GM18498 (cell line): Measurements from ENCODE around the gene KIFAP3.
"Not testable (repeated sequence)": the region's sequence is repeated elsewhere in the genome, so short reads cannot be mapped to it uniquely, and the experiment has no call there.

Experiments
- ATAC-seq: cut with Tn5 transposase; IDR thresholded peaks from one replicate; pipeline ENCODE4 v1.9.1; 2021; ENCODE audit warnings: mild to moderate bottlenecking, moderate library complexity; ENCODE audit not compliant: unreplicated experiment

Gene KIFAP3

GRCh38 chr1:169892927-169893644, 181.4 kb downstream of the KIFAP3 start:
- ATAC-seq, result peak; percentile 13

- no peak for ATAC-seq
Observed at GRCh38 chr1:169892176-169892926, 182.1 kb downstream of the KIFAP3 start.

DNA sequence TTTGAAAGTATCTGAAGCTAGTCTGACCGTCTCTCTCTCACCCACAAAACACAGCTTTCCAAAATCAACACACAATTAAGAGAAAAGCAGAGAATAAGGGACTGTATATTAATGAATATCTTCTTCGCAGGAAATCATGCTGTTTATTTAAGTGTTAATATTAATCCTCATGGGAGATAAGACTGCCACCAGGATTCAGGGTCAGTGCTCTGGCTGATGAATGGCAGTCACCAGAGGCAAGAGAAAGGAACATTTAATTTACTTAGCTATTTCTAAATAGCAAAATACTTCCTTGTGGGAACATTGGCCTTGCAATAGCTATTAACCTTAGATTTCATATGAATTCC, 183.0 kb downstream of the KIFAP3 start:
- no peak for ATAC-seq

GRCh38 chr1:169890761-169891538, 183.5 kb downstream of the KIFAP3 start:
- no peak for ATAC-seq

DNA sequence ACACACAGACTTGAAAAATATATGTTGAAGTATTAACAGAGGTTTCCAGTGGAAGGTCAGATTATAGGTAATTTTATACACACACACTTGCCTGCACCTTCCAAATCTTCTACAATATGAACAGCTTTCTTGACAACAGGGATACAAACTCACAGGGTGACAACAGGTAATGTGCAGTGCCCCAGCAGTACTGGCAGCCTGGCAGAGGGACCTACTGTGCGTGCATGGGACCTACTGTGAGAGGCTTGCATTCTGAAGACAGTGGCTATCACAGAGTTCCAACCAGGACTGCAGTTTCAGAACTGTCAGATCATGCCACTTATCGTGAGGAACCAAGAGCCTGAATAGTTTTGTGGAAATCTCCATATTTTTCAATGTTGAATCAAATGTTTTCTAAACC, 184.6 kb downstream of the KIFAP3 start:
- ATAC-seq, result no peak

DNA sequence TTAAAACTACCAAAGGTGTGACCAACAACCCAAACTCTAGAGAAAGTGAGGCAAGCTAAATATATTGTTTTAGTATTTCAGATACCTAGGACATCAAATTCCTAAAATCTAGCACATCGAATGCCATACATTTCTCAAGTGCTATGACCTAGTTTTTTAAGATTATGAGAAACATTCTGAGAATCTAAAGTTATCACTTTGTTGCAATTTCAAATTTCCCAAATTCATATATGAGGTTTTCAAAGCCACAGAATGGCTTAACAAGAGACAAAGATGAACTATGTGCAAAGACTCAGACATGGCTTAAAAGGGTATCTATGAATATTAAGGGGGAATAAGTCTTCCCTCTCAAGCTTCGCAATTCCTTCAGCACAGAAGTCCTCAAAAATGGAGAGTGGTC, 187.6 kb downstream of the KIFAP3 start:
- no peak for ATAC-seq

- no peak for ATAC-seq
Observed at GRCh38 chr1:169886422-169886821, 188.1 kb downstream of the KIFAP3 start.

GRCh38 chr1:169885207-169885606, 189.3 kb downstream of the KIFAP3 start:
- ATAC-seq, result no peak

DNA sequence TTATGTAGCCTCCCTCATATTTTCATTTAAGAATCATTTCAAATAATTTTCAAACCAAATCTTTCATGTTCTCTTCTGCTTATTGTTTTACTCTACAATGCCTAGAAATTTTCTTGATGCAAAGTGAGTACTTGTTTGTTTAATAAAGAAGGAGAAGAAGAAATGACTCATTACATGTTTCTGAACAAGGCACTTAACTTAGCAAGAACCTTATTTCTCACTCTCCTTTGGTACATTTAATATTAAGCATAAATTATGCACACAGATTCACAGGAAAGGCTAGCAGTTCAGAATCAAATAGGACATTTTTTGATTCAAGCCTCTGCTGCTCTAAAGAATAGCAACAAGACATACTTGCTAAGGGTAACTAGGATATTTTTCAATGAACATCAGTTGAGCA, 189.9 kb downstream of the KIFAP3 start:
- no peak for ATAC-seq

- ATAC-seq, result no peak
Observed at GRCh38 chr1:169882039-169882511, 192.4 kb downstream of the KIFAP3 start.

DNA sequence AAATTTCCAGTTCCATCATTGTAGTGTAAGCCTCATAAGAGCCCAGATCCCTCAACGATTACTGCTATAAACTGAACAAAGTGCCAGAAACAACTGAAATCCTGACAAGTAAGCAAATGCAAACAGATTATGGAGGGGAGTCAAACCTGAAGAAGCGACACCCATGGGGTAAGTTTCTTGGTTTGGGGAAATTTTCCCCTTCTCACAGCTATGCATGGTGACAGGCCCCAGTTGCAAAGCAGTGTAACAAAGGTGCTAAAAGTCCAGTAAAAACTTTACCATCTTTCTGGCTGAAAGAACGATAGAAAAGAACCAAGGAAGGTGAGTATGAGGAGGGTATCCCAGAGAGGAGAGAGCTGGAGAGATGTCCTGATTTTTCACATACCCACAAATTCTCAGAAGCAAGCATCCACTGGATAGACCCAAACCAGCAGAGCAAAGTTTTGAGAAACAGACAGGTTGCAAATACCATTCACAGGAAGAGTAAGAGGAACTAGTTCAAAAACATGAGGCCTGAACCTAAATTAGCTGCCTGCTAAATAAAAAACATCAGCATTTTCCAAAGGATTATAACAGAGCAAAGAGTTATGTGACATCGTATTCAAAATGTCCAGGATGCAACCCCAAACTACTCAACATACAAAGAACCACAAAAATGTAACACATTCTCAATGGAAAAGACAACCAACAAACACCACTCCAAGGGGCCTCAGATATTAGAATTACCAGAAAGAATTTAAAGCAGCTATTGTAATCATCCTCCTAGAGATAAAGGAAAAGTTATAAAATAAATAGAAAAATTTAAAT, 195.3 kb downstream of the KIFAP3 start:
- no peak for ATAC-seq

DNA sequence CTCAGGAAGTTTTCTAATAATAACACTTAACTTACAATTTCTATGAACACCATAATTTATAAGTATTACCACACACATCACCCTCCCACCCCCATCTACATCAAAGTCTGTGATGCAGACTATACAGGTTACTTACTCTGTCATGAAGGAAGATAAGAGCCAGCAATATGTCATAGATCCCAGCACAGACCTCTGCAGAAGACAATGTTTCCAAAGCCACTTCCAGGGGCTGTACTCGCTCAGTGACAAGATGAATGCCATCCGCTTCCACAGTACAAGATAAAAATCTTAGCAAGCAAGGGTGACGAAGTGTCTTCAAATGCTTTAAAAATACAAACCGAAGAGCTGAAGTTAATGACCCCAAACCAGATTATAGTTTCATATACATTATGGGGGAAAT, 196.0 kb downstream of the KIFAP3 start:
- no peak for ATAC-seq

DNA sequence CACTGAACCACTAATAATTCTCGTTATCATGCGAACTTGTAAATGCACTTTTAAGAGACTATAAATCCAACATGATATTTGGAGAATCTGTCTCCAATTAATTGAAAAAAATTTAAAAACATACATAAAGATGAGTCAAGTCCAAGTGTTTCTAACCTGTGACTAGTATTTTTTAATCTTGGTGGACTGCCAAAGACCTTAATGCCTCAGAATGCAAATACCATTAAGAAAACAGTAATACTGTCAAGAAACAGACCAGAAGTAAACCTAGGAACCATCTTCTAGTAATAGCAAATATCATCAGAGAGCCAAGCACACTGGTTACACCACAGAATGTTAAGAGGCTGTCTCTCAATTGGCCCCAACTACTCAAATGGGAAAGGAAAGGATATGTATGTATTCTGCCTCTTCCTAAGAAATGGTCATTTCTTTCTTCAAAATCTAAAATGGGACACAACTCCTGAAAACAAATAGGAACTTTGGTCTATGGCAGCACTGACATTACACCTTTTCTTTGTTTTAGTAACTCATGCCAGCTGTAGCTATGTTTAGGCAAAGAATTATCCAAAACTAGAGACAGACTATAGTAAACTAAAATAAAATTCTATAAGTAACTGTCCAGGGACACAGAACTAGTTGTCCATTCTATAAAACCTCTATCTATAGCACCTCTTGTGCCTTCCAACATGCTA, 196.5 kb downstream of the KIFAP3 start:
- ATAC-seq, result no peak

- ATAC-seq, result no peak
Observed at GRCh38 chr1:169874229-169874628, 200.3 kb downstream of the KIFAP3 start.

GRCh38 chr1:169873582-169874199, 200.8 kb downstream of the KIFAP3 start:
- no peak for ATAC-seq

DNA sequence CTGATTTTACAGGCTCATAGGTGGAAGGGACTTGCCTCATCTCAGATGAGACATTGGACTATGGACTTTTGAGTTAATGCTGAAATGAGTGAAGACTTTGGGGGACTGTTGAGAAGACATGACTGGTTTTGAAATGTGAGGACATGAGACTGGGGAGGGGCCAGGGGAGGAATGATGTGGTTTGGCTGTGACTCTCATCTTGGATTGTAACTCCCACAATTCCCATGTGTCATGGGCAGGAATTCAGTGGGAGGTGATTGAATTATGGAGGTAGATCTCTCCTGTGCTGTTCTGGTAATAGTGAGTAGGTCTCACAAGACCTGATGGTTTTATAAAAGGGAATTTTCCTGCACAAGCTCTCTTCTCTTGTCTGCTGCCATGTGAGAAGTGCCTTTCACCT, 201.6 kb downstream of the KIFAP3 start:
- ATAC-seq, result no peak

- not testable (repeated sequence) for ATAC-seq
Observed at GRCh38 chr1:169871988-169872387, 202.5 kb downstream of the KIFAP3 start.
